Measurements from ENCODE around the gene METAP1D. TPM values are rescaled to one million over a fixed set of nuclear protein-coding genes. Genes with fewer than 3 reads are reported as not detected.

METAP1D gene
- total RNA-seq, 2 donors from 2014 or later = 11.6 to 13.6 TPM

- intact Hi-C loops (cut with DNase I) = no loop called here
- DNase-seq (ENCODE audit: low spot score) = peak; percentile 70
- Histone ChIP-seq H3K9me3 (no peaks in the 10 kb centered on the region), H3K27me3 (replicated peaks; ENCODE audit: insufficient read depth) (peaks cover 73% of the 10 kb centered on the region), H3K4me3 (peak overlapping the region; percentile 2 to 7), H3K36me3 (no peaks in the 10 kb centered on the region), H3K27ac (no peak overlapping the region), H3K4me1 (replicated peaks) (peaks cover 13% of the 10 kb centered on the region)
- peak; percentile 79 for TF ChIP-seq POLR2AphosphoS5 (IDR thresholded peaks at IDR 0.05)
- TF ChIP-seq, protein P1, sequence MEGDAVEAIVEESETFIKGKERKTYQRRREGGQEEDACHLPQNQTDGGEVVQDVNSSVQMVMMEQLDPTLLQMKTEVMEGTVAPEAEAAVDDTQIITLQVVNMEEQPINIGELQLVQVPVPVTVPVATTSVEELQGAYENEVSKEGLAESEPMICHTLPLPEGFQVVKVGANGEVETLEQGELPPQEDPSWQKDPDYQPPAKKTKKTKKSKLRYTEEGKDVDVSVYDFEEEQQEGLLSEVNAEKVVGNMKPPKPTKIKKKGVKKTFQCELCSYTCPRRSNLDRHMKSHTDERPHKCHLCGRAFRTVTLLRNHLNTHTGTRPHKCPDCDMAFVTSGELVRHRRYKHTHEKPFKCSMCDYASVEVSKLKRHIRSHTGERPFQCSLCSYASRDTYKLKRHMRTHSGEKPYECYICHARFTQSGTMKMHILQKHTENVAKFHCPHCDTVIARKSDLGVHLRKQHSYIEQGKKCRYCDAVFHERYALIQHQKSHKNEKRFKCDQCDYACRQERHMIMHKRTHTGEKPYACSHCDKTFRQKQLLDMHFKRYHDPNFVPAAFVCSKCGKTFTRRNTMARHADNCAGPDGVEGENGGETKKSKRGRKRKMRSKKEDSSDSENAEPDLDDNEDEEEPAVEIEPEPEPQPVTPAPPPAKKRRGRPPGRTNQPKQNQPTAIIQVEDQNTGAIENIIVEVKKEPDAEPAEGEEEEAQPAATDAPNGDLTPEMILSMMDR (IDR thresholded peaks at IDR 0.05) = no peak
- WGBS = under 1% methylated on average over 47 of the region's 51 CpGs
Observed at GRCh38 chr2:172095146-172095904, 95.6 kb downstream of the METAP1D start.

DNA sequence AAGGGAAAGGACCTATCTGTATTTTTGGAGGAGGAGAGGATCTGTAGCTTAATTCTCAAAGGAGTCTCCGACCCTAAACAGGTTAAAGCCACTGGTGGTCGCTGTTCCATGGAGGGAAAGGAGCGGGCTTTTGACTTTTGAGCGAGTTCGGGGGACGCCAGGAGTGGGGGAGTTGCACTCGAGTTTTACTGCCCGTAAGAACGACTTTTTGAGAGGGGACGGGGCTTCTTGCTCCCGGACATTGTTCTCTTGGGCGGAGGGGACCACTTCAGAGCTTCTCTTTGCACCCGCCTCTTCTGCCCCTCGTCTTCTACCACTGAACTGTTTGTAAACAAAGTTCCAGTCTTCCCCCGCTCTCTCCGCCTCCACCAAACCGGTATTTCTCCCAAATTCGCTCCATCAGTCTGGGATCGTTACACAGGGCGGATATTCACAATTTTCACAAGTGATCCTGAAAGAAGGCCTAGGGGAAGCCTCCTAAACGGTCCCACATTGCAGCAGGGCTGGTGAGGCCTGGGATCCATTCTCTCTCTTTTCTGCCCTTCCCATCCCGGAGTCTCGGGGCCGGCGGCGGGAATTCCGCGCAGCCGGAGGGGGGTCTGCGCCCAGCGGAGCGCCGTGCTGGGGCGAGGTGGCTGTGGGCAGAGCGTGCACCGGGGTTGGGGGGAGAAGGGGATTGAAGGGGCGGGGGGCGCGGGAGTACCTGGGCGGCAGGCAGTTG lies 96.3 kb downstream of the METAP1D start:
- Histone ChIP-seq H3K9me3 (no peaks in the 10 kb centered on the region), H3K27ac (no peak overlapping the region), H3K36me3 (no peaks in the 10 kb centered on the region), H3K27me3 (replicated peaks; ENCODE audit: insufficient read depth) (peaks cover 73% of the 10 kb centered on the region), H3K4me3 (no peak overlapping the region), H3K4me1 (replicated peaks) (peaks cover 13% of the 10 kb centered on the region)
- DNase-seq (ENCODE audit: low spot score) = no peak
- intact Hi-C loops (cut with DNase I) = no loop called here
- 5% methylated on average over 40 of the region's 40 CpGs for WGBS
- TF ChIP-seq, protein P1 (IDR thresholded peaks at IDR 0.05) = no peak

- Histone ChIP-seq H3K9me3 (no peaks in the 10 kb centered on the region), H3K27me3 (replicated peaks; ENCODE audit: insufficient read depth) (peaks cover 72% of the 10 kb centered on the region), H3K27ac (no peak overlapping the region), H3K4me1 (replicated peaks) (peaks cover 13% of the 10 kb centered on the region), H3K4me3 (no peak overlapping the region), H3K36me3 (no peaks in the 10 kb centered on the region)
- 2% methylated on average over 55 of the region's 55 CpGs for WGBS
- intact Hi-C loops (cut with DNase I) = no loop called here
- DNase-seq (ENCODE audit: low spot score) = no peak
- no peak for TF ChIP-seq POLR2AphosphoS5 (IDR thresholded peaks at IDR 0.05)
- TF ChIP-seq POLR2A (IDR thresholded peaks at IDR 0.05) = no peak
- TF ChIP-seq, protein P1 (IDR thresholded peaks at IDR 0.05) = no peak
Observed at GRCh38 chr2:172096626-172097547, 97.1 kb downstream of the METAP1D start.

DNA sequence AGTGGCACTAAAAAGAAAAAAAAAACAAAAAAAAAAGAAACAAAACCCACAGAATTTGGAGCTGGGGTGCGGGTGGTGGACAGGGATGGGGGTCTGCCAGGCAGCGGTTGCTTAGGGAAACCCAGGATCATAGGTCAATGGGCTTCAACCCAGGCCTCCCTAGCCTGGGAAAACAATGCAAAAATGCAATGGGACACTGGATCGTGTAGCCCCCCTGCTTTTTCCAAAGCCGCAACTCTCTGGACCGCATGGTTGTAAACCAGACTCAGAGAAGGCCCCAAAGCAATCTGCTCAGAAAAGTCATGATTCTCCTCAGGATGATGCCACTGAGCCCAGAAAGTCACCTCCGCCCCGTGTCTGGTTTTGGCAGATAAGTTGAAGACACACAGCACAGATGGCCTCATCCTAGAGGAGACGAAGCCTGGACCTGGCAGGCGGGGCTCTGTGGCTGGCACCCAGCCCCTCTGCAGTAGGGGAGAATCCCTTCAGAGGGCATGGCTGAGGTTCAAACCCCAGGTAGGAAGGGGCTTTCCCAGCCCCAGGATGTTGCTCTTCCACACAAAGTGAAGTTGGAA lies 97.9 kb downstream of the METAP1D start:
- intact Hi-C loops (cut with DNase I) = no loop called here
- WGBS = 25% methylated on average over 9 of the region's 9 CpGs
- Histone ChIP-seq H3K9me3 (no peaks in the 10 kb centered on the region), H3K27me3 (replicated peaks; ENCODE audit: insufficient read depth) (peaks cover 70% of the 10 kb centered on the region), H3K4me1 (replicated peaks) (peaks cover 17% of the 10 kb centered on the region), H3K27ac (no peak overlapping the region), H3K36me3 (no peaks in the 10 kb centered on the region), H3K4me3 (no peak overlapping the region)
- DNase-seq (ENCODE audit: low spot score) = no peak
- TF ChIP-seq POLR2AphosphoS5 (IDR thresholded peaks at IDR 0.05) = no peak
- TF ChIP-seq, protein P1 (IDR thresholded peaks at IDR 0.05) = no peak
- no peak for TF ChIP-seq POLR2A (IDR thresholded peaks at IDR 0.05)

All from prostate gland (tissue), 2 donors.